AG09319 (cell line): ENCODE data around the gene MAST4.

ENCODE experiments used
- DNase-seq: peaks from one replicate; pipeline ENCODE4 v3.0.0-alpha.2; 2010; ENCODE audit warnings: low read depth; ENCODE audit errors: extremely low read depth
- CTCF ChIP-seq: IDR thresholded peaks from 2 replicates; pipeline ENCODE4 v1.5.1; 2011; ENCODE audit warnings: low read depth, mild to moderate bottlenecking, inconsistent platforms, low read length, moderate library complexity

The MAST4 gene

GRCh38 chr5:66993882-66994281, 397.7 kb downstream of the MAST4 start:
- TF ChIP-seq CTCF: no peak
- no peak for DNase-seq

GRCh38 chr5:66994790-66995189, 398.6 kb downstream of the MAST4 start:
- DNase-seq: no peak
- TF ChIP-seq CTCF: no peak

- no peak for TF ChIP-seq CTCF
These were observed 404.7 kb downstream of the MAST4 start for GRCh38 chr5:67000794-67001475.

GRCh38 chr5:67002832-67003684, 406.9 kb downstream of the MAST4 start:
- no peak for DNase-seq
- no peak for TF ChIP-seq CTCF

More at GRCh38 chr5:67000794-67001475, 404.7 kb downstream of the MAST4 start:
- DNase-seq: no peak

GRCh38 chr5:67003685-67003934, 407.4 kb downstream of the MAST4 start:
- no peak for DNase-seq
- TF ChIP-seq CTCF: no peak

- DNase-seq: peak; percentile 60
- no peak for TF ChIP-seq CTCF
These were observed 407.9 kb downstream of the MAST4 start for GRCh38 chr5:67003935-67004729.
